K562 (cell line): ENCODE data around the gene UVRAG. TPM values are rescaled to one million over a fixed set of nuclear protein-coding genes. Genes with fewer than 3 reads are reported as not detected.
A peak's percentile ranks its signal among the peaks of the same experiment; 100 is the strongest.

Experiments
- BCOR ChIP-seq: fragments of 450-650 bp; IDR thresholded peaks from 2 replicates; pipeline ENCODE4 v1.6.1; 2016
- BRF1 ChIP-seq: IDR thresholded peaks from 3 replicates; pipeline ENCODE4 v1.6.1; 2011; ENCODE audit warnings: borderline replicate concordance, mild to moderate bottlenecking; ENCODE audit not compliant: insufficient read length; ENCODE audit errors: extremely low read depth
- CBFA2T2 ChIP-seq: fragments of 450-650 bp; conservative IDR thresholded peaks from 2 replicates; pipeline ENCODE4 v1.6.1; 2017; ENCODE audit warnings: mild to moderate bottlenecking
- CTCF ChIP-seq, 3 experiments: IDR thresholded peaks in 2 of 3; conservative IDR thresholded peaks in 1 of 3; 2 replicates each; pipeline ENCODE4 v1.5.1; 2011 to 2012; ENCODE audit warnings: low read length in 3 of 3, mild to moderate bottlenecking in 3 of 3, control low read depth in 2 of 3, improper control_type of control experiment in 1 of 3, inconsistent platforms in 1 of 3, low read depth in 1 of 3, mixed read lengths in 1 of 3, moderate library complexity in 1 of 3; ENCODE audit not compliant: insufficient read depth in 2 of 3
- ESRRA ChIP-seq: fragments of 450-650 bp; IDR thresholded peaks from 2 replicates; pipeline ENCODE4 v1.6.1; 2014; ENCODE audit warnings: low read depth, mild to moderate bottlenecking, moderate library complexity, borderline replicate concordance
- ESRRB ChIP-seq: fragments of 250-450 bp; sonication (Bioruptor Pico); IDR thresholded peaks from 2 replicates; pipeline ENCODE4 v1.5.0; 2020; ENCODE audit warnings: mild to moderate bottlenecking, moderate library complexity, borderline replicate concordance
- FOXK1 ChIP-seq: sonication (generic); formaldehyde crosslinking; IDR thresholded peaks from 2 replicates; pipeline ENCODE4 v1.8.0; 2022; ENCODE audit warnings: missing genetic modification reagents, mild to moderate bottlenecking, borderline replicate concordance
- HDAC2 ChIP-seq: fragments of 450-650 bp; IDR thresholded peaks from 2 replicates; pipeline ENCODE4 v1.6.1; 2016; ENCODE audit warnings: mild to moderate bottlenecking
- HOMEZ ChIP-seq: fragments of 250-450 bp; sonication (Bioruptor Pico); IDR thresholded peaks from 2 replicates; pipeline ENCODE4 v1.4.0; 2020; ENCODE audit warnings: mild to moderate bottlenecking, moderate library complexity
- HSF4 ChIP-seq: fragments of 250-450 bp; sonication (Bioruptor Pico); IDR thresholded peaks from 2 replicates; pipeline ENCODE4 v2.1.2; 2022; ENCODE audit warnings: mild to moderate bottlenecking, moderate library complexity, borderline replicate concordance
- KDM1A ChIP-seq, 2 experiments: fragments of 450-650 bp; IDR thresholded peaks; 2 replicates each; pipeline ENCODE4 v1.6.1; 2016; ENCODE audit warnings: mild to moderate bottlenecking in 2 of 2
- LEF1 ChIP-seq: fragments of 450-650 bp; IDR thresholded peaks from 2 replicates; pipeline ENCODE4 v1.6.1; 2016; ENCODE audit warnings: mild to moderate bottlenecking
- NCOA1 ChIP-seq: fragments of 450-650 bp; IDR thresholded peaks from 2 replicates; pipeline ENCODE4 v1.6.1; 2016; ENCODE audit warnings: low read depth
- PML ChIP-seq: IDR thresholded peaks from 2 replicates; pipeline ENCODE4 v1.6.1; 2012; ENCODE audit warnings: low read length, inconsistent platforms
- POLR2AphosphoS2 ChIP-seq: IDR thresholded peaks from 2 replicates; pipeline ENCODE4 v1.6.1; 2012; ENCODE audit warnings: low read length, improper control_type of control experiment
- PPARD ChIP-seq: fragments of 250-450 bp; sonication (Bioruptor Pico); IDR thresholded peaks from 2 replicates; pipeline ENCODE4 v1.8.0; 2022; ENCODE audit warnings: inconsistent platforms, mild to moderate bottlenecking, moderate library complexity
- RBM25 ChIP-seq: fragments of 200-400 bp; formaldehyde crosslinking; IDR thresholded peaks from 2 replicates; pipeline ENCODE4 v1.6.1; 2018; ENCODE audit warnings: low read length, low read depth, moderate library complexity; ENCODE audit not compliant: severe bottlenecking
- SAP30 ChIP-seq: fragments of 200-600 bp; sonication (generic); IDR thresholded peaks from 2 replicates; pipeline ENCODE4 v1.6.1; 2012; ENCODE audit warnings: borderline replicate concordance, low read depth, mild to moderate bottlenecking, moderate library complexity, low read length, control low read depth, inconsistent platforms; ENCODE audit not compliant: insufficient read depth, poor library complexity, severe bottlenecking
- SPI1 ChIP-seq: IDR thresholded peaks from 2 replicates; pipeline ENCODE4 v1.6.1; 2011; ENCODE audit warnings: low read depth, low read length, control low read depth, borderline replicate concordance
- SRSF3 ChIP-seq: fragments of 200-400 bp; formaldehyde crosslinking; IDR thresholded peaks from 2 replicates; pipeline ENCODE4 v1.6.1; 2016; ENCODE audit warnings: mild to moderate bottlenecking, low read length, moderate library complexity; ENCODE audit not compliant: insufficient read depth
- STAT6 ChIP-seq: sonication (generic); formaldehyde crosslinking; IDR thresholded peaks from 2 replicates; pipeline ENCODE4 v1.8.1; 2023; ENCODE audit warnings: mild to moderate bottlenecking, missing genetic modification reagents
- ZFP36 ChIP-seq: fragments of 150-350 bp; IDR thresholded peaks from 2 replicates; pipeline ENCODE4 v1.6.1; 2018; ENCODE audit warnings: low read length, low read depth; ENCODE audit not compliant: partially characterized antibody
- ZNF75A ChIP-seq: fragments of 450-650 bp; formaldehyde crosslinking; IDR thresholded peaks from 2 replicates; pipeline ENCODE4 v1.4.0; 2020; ENCODE audit warnings: mild to moderate bottlenecking
- polyA plus RNA-seq, 8 experiments: library from polyadenylated mRNA; depleted of rRNA in 4 of 8; stranded (reverse) in 5 of 8; unstranded in 3 of 8; fragments of >200 nt; fragmentation: Nextera tagmentation in 2 of 8; fragmentation: Illumina TruSeq in 1 of 8; extraction: Ambion mirVana in 2 of 8; extraction: Trizol in 1 of 8; gene quantifications; 2 replicates each; pipeline versions ENCODE4 v1.2.1 to v1.2.3, GENCODE V29; 2011 to 2014; ENCODE audit warnings: inconsistent platforms in 1 of 8, missing spikeins in 1 of 8
- total RNA-seq, 7 experiments: library from RNA; depleted of rRNA in 6 of 7; stranded (reverse); fragments of >200 nt in 6 of 7; fragmentation: Illumina TruSeq in 2 of 7; extraction: Trizol in 2 of 7; gene quantifications; 2 replicates each; pipeline versions ENCODE4 v1.2.1 to v1.2.3, GENCODE V29; 2011 to 2021; ENCODE audit warnings: low replicate concordance in 1 of 7

The UVRAG gene
- total and polyA plus RNA-seq, 9 of the 15 experiments (the other 6 are each of a cell fraction or from before 2014, with no cell fraction given) = 3.1 to 17.8 (median 12.4) TPM

GRCh38 chr11:76158394-76159302 is 343.6 kb downstream of the UVRAG start (continued):
- TF ChIP-seq KDM1A (IDR thresholded peaks at IDR 0.05) = peak in 1 of 2 experiments; percentile 48; a peak in 2 of 4 replicates
- no peak for TF ChIP-seq ESRRA
- no peak for TF ChIP-seq PPARD (CRISPR knock-in tag)
- TF ChIP-seq ESRRB = no peak
- TF ChIP-seq SAP30 = no peak
- no peak for TF ChIP-seq SRSF3
- no peak for TF ChIP-seq CBFA2T2
- TF ChIP-seq SPI1 = no peak
- TF ChIP-seq ZNF75A (CRISPR knock-in tag) = no peak
- no peak for TF ChIP-seq POLR2AphosphoS2
- no peak for TF ChIP-seq CTCF (IDR thresholded peaks at IDR 0.05 in 2 of 3, conservative IDR thresholded peaks at IDR 0.05 in 1 of 3; ENCODE audit: insufficient read depth in 2 of 3, low read depth in 1 of 3, low read length in 3 of 3)
- 0 out of 2 replicates have a peak, but pooled peaks have one; percentile 19 for TF ChIP-seq HDAC2
- TF ChIP-seq BRF1 = no peak
- no peak for TF ChIP-seq FOXK1
- peak; percentile 82; the same call in 1 of the 2 replicates for TF ChIP-seq BCOR
- TF ChIP-seq HOMEZ = no peak
- TF ChIP-seq HSF4 (CRISPR knock-in tag) = no peak
- TF ChIP-seq LEF1 = no peak
- TF ChIP-seq ZFP36 = peak; percentile 78
- TF ChIP-seq NCOA1 = no peak
- TF ChIP-seq RBM25 = peak; percentile 88
- TF ChIP-seq STAT6 (CRISPR knock-in tag) = no peak
- TF ChIP-seq PML = no peak
